ENCODE results near the gene RAET1E. TPM values are rescaled to one million over a fixed set of nuclear protein-coding genes. Genes with fewer than 3 reads are reported as not detected.

The RAET1E gene
- total RNA-seq, 1 experiment from 2014 or later, result not detected

DNA sequence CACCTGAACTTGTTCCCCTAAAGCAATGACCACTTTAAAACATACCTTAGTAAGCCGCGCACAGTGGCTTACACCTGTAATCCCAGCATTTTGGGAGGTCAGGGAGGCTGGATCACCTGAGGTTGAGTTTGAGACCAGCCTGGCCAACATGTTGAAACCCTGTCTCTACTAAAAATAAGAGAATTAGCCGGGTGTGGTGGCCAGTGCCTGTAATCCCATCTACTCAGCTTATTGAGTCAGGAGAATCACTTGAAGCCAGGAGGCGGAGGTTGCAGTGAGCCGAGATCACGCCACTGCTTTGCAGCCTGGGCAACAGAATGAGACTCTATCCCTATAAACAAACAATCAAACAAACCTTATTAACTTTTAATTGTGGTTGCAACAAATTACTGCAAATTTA is 1.6 kb upstream of the RAET1E start:
- no peak overlapping the region for H4K91ac ChIP-seq (ENCODE audit: insufficient read length, low read depth, low read length)
- Mint-ChIP-seq H3K27me3 (ENCODE audit: low read depth) (peaks cover 25% of the 10 kb centered on the region), H3K36me3 (ENCODE audit: insufficient read depth in 1 of 3, low read depth in 3 of 3) (no peaks in the 10 kb centered on the region), H3K4me1 (peaks cover 7 to 8% of the 10 kb centered on the region in 2 experiments; a peak in 3 of 4 replicates), H3K9me3 (no peaks in the 10 kb centered on the region), H3K4me3 (no peak overlapping the region), H3K27ac (no peak overlapping the region)
- DNase-seq, result no peak
- H2BK15ac ChIP-seq (ENCODE audit: low read depth, low read length), result no peak overlapping the region
- no peak overlapping the region for H3K4ac ChIP-seq (ENCODE audit: low read depth, low read length)
- no peaks in the 10 kb centered on the region for H3K9me3 ChIP-seq (ENCODE audit: control insufficient read depth, low read depth, low read length)
- H2BK5ac ChIP-seq (ENCODE audit: insufficient read length, low read length), result no peak overlapping the region
- no peak overlapping the region for H3K23ac ChIP-seq (ENCODE audit: insufficient read length, low read depth, low read length)
- no peak overlapping the region for H2BK20ac ChIP-seq (ENCODE audit: low read depth, low read length, poor library complexity, severe bottlenecking)
- WGBS (ENCODE audit: extremely low coverage, insufficient read length, low lambda C conversion rate), result no CpG with 5 or more reads among the region's 6 CpGs
- H3K14ac ChIP-seq (ENCODE audit: insufficient read depth, low read length), result no peak overlapping the region
- H3K4me2 ChIP-seq (ENCODE audit: insufficient read depth, insufficient read length, low read length), result no peak overlapping the region
- no peak overlapping the region for H4K5ac ChIP-seq (ENCODE audit: insufficient read length, low read depth, low read length)
- H2BK120ac ChIP-seq (ENCODE audit: low read depth, low read length, poor library complexity, severe bottlenecking), result no peak overlapping the region
- H3K4me1 ChIP-seq (ENCODE audit: insufficient read depth, low read length), result no peaks in the 10 kb centered on the region; the same call in 1 of the 2 replicates
- H3K18ac ChIP-seq (ENCODE audit: insufficient read length, low read depth, low read length), result no peak overlapping the region
- no peak overlapping the region for H3K56ac ChIP-seq (ENCODE audit: insufficient read length, low read depth, low read length)
- no peak overlapping the region for H3T11ph ChIP-seq (ENCODE audit: low read length)
- no peak overlapping the region for H3K27ac ChIP-seq (ENCODE audit: insufficient read length, low read depth, low read length)
- H3K27me3 ChIP-seq (ENCODE audit: insufficient read depth, low read length), result no peaks in the 10 kb centered on the region; the same call in 1 of the 2 replicates
- H2BK12ac ChIP-seq (ENCODE audit: insufficient read length, low read depth, low read length), result no peak overlapping the region
- H3K9ac ChIP-seq (ENCODE audit: extremely low read depth, insufficient read length, low read length), result no peak overlapping the region
- H2AFZ ChIP-seq (ENCODE audit: low read length), result no peak overlapping the region
- H2AK5ac ChIP-seq (ENCODE audit: insufficient read length, low read length), result no peak overlapping the region
- TF ChIP-seq, protein P1, sequence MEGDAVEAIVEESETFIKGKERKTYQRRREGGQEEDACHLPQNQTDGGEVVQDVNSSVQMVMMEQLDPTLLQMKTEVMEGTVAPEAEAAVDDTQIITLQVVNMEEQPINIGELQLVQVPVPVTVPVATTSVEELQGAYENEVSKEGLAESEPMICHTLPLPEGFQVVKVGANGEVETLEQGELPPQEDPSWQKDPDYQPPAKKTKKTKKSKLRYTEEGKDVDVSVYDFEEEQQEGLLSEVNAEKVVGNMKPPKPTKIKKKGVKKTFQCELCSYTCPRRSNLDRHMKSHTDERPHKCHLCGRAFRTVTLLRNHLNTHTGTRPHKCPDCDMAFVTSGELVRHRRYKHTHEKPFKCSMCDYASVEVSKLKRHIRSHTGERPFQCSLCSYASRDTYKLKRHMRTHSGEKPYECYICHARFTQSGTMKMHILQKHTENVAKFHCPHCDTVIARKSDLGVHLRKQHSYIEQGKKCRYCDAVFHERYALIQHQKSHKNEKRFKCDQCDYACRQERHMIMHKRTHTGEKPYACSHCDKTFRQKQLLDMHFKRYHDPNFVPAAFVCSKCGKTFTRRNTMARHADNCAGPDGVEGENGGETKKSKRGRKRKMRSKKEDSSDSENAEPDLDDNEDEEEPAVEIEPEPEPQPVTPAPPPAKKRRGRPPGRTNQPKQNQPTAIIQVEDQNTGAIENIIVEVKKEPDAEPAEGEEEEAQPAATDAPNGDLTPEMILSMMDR (conservative IDR thresholded peaks at IDR 0.05), result no peak
- H4K8ac ChIP-seq (replicated peaks; ENCODE audit: insufficient read length, low read depth, low read length), result no peak overlapping the region
- H4K20me1 ChIP-seq (ENCODE audit: control insufficient read depth, insufficient read depth, insufficient read length), result no peaks in the 10 kb centered on the region
- no peaks in the 10 kb centered on the region for H3K79me1 ChIP-seq (ENCODE audit: insufficient read depth, low read depth, low read length, poor library complexity, severe bottlenecking)
- H3K23me2 ChIP-seq (ENCODE audit: insufficient read length, low read depth, low read length, poor library complexity, severe bottlenecking), result no peaks in the 10 kb centered on the region
- H3K79me2 ChIP-seq (ENCODE audit: insufficient read depth, low read length), result no peaks in the 10 kb centered on the region
